Astrocyte of the cerebellum (primary cell): ENCODE measurements around the gene RASGRP3.
A peak's percentile ranks its signal among the peaks of the same experiment; 100 is the strongest.

Experiments
- DNase-seq: peaks from one replicate; pipeline ENCODE4 v3.0.0-alpha.2; 2011; ENCODE audit warnings: low read depth
- H3K4me3 ChIP-seq: 2 replicates; pipeline ENCODE4 v1.5.1; 2011; ENCODE audit warnings: mild to moderate bottlenecking, low read depth, low read length, moderate library complexity
- in situ Hi-C: cut with HindIII; loops from 2 replicates; pipeline ENCODE4 v1.10.0; 2017; ENCODE audit warnings: low sequenced_read_pairs
- TF ChIP-seq, protein P1 (sequence below): IDR thresholded peaks from 2 replicates; pipeline ENCODE4 v1.5.1; 2012; ENCODE audit warnings: low read length, low read depth, moderate library complexity, mild to moderate bottlenecking; ENCODE audit errors: missing control alignments

The RASGRP3 gene, protein sequence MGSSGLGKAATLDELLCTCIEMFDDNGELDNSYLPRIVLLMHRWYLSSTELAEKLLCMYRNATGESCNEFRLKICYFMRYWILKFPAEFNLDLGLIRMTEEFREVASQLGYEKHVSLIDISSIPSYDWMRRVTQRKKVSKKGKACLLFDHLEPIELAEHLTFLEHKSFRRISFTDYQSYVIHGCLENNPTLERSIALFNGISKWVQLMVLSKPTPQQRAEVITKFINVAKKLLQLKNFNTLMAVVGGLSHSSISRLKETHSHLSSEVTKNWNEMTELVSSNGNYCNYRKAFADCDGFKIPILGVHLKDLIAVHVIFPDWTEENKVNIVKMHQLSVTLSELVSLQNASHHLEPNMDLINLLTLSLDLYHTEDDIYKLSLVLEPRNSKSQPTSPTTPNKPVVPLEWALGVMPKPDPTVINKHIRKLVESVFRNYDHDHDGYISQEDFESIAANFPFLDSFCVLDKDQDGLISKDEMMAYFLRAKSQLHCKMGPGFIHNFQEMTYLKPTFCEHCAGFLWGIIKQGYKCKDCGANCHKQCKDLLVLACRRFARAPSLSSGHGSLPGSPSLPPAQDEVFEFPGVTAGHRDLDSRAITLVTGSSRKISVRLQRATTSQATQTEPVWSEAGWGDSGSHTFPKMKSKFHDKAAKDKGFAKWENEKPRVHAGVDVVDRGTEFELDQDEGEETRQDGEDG

DNA sequence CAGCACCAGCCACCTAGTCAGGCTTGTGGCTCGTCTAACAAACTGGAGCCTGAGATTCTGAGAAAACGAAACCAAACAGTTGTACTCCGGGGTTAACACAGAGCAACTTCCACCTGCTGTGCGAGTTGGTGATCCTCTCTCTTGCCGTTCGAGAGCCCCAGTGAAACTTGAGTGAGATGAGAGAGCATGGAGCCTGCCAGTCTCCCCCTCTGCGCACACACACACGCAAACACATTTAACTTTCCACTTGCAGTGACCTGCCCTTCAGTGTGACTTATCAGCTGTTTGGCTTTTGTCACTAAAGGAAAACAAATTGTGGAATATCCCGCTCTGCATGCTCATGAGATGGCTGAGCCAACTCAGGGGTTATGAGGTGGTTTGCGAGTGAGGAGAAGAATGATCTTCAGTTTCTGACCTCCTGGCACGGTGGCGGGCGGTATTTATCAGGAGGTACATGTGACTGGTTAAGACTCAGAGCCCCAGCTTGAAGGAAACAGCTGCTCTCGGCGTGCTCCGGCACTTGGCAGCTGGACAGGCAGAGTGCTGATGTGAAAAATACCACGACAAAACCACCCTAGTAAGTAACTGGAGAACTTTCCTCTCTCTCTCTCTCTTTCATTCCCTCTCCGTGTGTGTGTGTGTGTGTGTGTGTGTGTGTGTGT, at the start of gene RASGRP3:
Gene RASGRP3 (plus strand): TSS at position 519 of the 662 bp plus-strand sequence. CDS start 38,488 bp downstream, outside the sequence.
- TF ChIP-seq, protein P1, sequence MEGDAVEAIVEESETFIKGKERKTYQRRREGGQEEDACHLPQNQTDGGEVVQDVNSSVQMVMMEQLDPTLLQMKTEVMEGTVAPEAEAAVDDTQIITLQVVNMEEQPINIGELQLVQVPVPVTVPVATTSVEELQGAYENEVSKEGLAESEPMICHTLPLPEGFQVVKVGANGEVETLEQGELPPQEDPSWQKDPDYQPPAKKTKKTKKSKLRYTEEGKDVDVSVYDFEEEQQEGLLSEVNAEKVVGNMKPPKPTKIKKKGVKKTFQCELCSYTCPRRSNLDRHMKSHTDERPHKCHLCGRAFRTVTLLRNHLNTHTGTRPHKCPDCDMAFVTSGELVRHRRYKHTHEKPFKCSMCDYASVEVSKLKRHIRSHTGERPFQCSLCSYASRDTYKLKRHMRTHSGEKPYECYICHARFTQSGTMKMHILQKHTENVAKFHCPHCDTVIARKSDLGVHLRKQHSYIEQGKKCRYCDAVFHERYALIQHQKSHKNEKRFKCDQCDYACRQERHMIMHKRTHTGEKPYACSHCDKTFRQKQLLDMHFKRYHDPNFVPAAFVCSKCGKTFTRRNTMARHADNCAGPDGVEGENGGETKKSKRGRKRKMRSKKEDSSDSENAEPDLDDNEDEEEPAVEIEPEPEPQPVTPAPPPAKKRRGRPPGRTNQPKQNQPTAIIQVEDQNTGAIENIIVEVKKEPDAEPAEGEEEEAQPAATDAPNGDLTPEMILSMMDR, result no peak
- in situ Hi-C loops, result no loop called here
- peak within 1 kb of the TSS; percentile 48 for H3K4me3 ChIP-seq
- peak; percentile 92 for DNase-seq

GRCh38 chr2:33426666-33427231, 49.7 kb upstream of the RASGRP3 start:
- DNase-seq, result peak; percentile 29
- H3K4me3 ChIP-seq, result no peak overlapping the region
- in situ Hi-C loops, result no loop called here
- TF ChIP-seq, protein P1, result no peak

GRCh38 chr2:33430077-33430476, 46.4 kb upstream of the RASGRP3 start:
- in situ Hi-C loops, result loop anchor here (5.0 kb wide), 1 partner anchor 393 kb away; no protein-coding TSS in a partner anchor
- TF ChIP-seq, protein P1, result no peak

DNA sequence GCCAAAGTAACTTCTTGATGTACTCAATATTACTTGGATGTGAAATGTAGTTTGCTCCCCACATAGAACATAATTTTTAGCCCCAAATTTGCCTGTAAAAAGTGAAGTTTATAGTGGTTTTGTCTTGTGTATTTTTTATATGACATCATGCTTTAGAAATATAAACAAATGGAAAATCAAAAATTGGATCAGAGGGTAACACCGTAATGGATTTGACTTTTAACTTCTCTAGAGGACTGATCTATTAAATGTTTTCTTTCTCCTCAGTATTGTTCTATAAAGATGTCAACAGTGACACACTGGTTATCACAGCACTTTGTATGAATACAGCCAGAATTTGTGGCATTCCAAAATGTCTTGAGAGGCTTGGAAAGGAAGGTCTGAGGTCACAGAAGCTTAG, 45.6 kb upstream of the RASGRP3 start:
- no peak overlapping the region for H3K4me3 ChIP-seq
- DNase-seq, result no peak
- in situ Hi-C loops, result loop anchor here (5.0 kb wide), 1 partner anchor 394 kb away; no protein-coding TSS in a partner anchor
- TF ChIP-seq, protein P1, result no peak

More at GRCh38 chr2:33430077-33430476, 46.4 kb upstream of the RASGRP3 start:
- DNase-seq, result no peak
- H3K4me3 ChIP-seq, result no peak overlapping the region

- in situ Hi-C loops, result loop anchor here (5.0 kb wide), 1 partner anchor 396 kb away; no protein-coding TSS in a partner anchor
- H3K4me3 ChIP-seq, result no peak overlapping the region
- no peak for DNase-seq
- TF ChIP-seq, protein P1, result no peak
Measured at GRCh38 chr2:33432871-33433270, 43.6 kb upstream of the RASGRP3 start.
